ENCODE measurements around the gene CTTNBP2NL.

- TF ChIP-seq EZH2 (IDR thresholded peaks at IDR 0.05; ENCODE audit: insufficient read depth, poor library complexity, severe bottlenecking) (no peak), EZH2phosphoT487 (IDR thresholded peaks at IDR 0.05; ENCODE audit: insufficient read depth, low read depth) (no peak)
Observed at GRCh38 chr1:112472142-112472541, 76.1 kb downstream of the CTTNBP2NL start.

Measured in GM23248 (cell line).